Peyer's patch (tissue), 4 donors: ENCODE data around the gene LMO1.

ENCODE experiments used
- POLR2A ChIP-seq, 2 donors: fragments of 450-650 bp; IDR thresholded peaks; one replicate each; pipeline ENCODE4 v1.5.1; 2017; ENCODE audit warnings: antibody characterized with exemption in 2 of 2, mild to moderate bottlenecking in 2 of 2, moderate library complexity in 2 of 2
- TF ChIP-seq, protein P1 (sequence below), 6 experiments: fragments of 450-650 bp in 4 of 6; fragments of 200-600 bp in 2 of 6; sonication (generic) in 1 of 6; IDR thresholded peaks; one replicate each; pipeline ENCODE4 v1.5.1; 2017 to 2019; ENCODE audit warnings: antibody characterized with exemption in 6 of 6, mild to moderate bottlenecking in 3 of 6, moderate library complexity in 1 of 6

DNA sequence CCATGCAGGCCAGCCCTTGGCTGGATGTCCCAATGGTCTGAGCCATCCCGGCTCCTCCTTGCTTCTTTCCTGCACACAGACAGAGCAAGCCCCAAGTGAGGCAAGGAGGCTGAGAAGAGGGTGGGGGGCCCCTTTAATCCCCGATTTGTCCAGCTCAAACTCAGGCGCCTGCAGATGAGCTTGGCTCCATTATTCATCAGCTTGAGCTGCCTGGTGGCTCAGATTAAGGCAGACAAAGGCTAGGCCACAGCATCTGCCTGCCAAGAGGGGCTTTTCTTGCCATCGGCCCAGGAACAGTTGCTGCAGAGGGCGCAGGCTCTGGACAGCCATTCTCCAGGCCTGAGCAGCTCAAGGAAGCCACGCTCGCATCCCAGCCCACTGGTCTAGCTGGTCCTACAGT, 35.4 kb downstream of the LMO1 start:
- TF ChIP-seq, protein P1, sequence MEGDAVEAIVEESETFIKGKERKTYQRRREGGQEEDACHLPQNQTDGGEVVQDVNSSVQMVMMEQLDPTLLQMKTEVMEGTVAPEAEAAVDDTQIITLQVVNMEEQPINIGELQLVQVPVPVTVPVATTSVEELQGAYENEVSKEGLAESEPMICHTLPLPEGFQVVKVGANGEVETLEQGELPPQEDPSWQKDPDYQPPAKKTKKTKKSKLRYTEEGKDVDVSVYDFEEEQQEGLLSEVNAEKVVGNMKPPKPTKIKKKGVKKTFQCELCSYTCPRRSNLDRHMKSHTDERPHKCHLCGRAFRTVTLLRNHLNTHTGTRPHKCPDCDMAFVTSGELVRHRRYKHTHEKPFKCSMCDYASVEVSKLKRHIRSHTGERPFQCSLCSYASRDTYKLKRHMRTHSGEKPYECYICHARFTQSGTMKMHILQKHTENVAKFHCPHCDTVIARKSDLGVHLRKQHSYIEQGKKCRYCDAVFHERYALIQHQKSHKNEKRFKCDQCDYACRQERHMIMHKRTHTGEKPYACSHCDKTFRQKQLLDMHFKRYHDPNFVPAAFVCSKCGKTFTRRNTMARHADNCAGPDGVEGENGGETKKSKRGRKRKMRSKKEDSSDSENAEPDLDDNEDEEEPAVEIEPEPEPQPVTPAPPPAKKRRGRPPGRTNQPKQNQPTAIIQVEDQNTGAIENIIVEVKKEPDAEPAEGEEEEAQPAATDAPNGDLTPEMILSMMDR (IDR thresholded peaks at IDR 0.05) = no peak
- no peak for TF ChIP-seq POLR2A (IDR thresholded peaks at IDR 0.05)
